Neural cell (in vitro differentiated cells): ENCODE results near the gene UBAC2. TPM values are rescaled to one million over a fixed set of nuclear protein-coding genes. Genes with fewer than 3 reads are reported as not detected.
A peak's percentile ranks its signal among the peaks of the same experiment; 100 is the strongest.

Source experiments
- H2AFZ ChIP-seq: fragments of 200-600, 300-800 bp; sonication (generic), shearing (Covaris generic); 2 replicates; pipeline ENCODE4 v1.6.0; 2014; ENCODE audit warnings: low read depth, mild to moderate bottlenecking, antibody characterized with exemption, low read length, moderate library complexity
- H3F3A ChIP-seq: fragments of 200-600 bp; shearing (Covaris generic); 2 replicates; pipeline ENCODE4 v1.6.1; 2016; ENCODE audit warnings: mild to moderate bottlenecking, moderate library complexity, mixed read lengths, antibody characterized with exemption, low read length; ENCODE audit not compliant: insufficient read depth, poor library complexity, severe bottlenecking
- H3K27ac ChIP-seq: fragments of 200-600, 300-800 bp; sonication (generic), shearing (Covaris generic); 2 replicates; pipeline ENCODE4 v1.5.1; 2014; ENCODE audit warnings: mild to moderate bottlenecking, low read length, moderate library complexity
- H3K27me3 ChIP-seq: fragments of 300-800, 200-600 bp; sonication (generic), shearing (Covaris generic); 2 replicates; pipeline ENCODE4 v1.6.0; 2014; ENCODE audit warnings: mild to moderate bottlenecking, low read depth, low read length, moderate library complexity; ENCODE audit not compliant: insufficient read depth
- H3K36me3 ChIP-seq: fragments of 300-800, 200-600 bp; sonication (generic), shearing (Covaris generic); 2 replicates; pipeline ENCODE4 v1.5.1; 2014; ENCODE audit warnings: mild to moderate bottlenecking, antibody characterized with exemption, low read length, moderate library complexity; ENCODE audit not compliant: insufficient read depth
- H3K4me2 ChIP-seq: fragments of 300-800, 200-600 bp; sonication (generic), shearing (Covaris generic); 2 replicates; pipeline ENCODE4 v1.6.0; 2014; ENCODE audit warnings: mild to moderate bottlenecking, low read length
- H3K4me3 ChIP-seq: fragments of 300-800, 200-600 bp; sonication (generic), shearing (Covaris generic); 2 replicates; pipeline ENCODE4 v1.5.1; 2014; ENCODE audit warnings: mild to moderate bottlenecking, low read length, moderate library complexity
- H3K79me2 ChIP-seq: fragments of 200-600 bp; shearing (Covaris generic); replicated peaks from 2 replicates; pipeline ENCODE4 v1.6.0; 2014; ENCODE audit warnings: mild to moderate bottlenecking, low read length, moderate library complexity; ENCODE audit not compliant: insufficient read depth
- H3K9ac ChIP-seq: fragments of 300-800, 200-600 bp; sonication (generic), shearing (Covaris generic); 2 replicates; pipeline ENCODE4 v1.6.1; 2016; ENCODE audit warnings: mild to moderate bottlenecking, low read length, mixed read lengths
- H3K9me2 ChIP-seq: fragments of 200-600 bp; shearing (Covaris generic); 2 replicates; pipeline ENCODE4 v1.6.1; 2016; ENCODE audit warnings: mild to moderate bottlenecking, low read length, mixed read lengths; ENCODE audit not compliant: insufficient read depth
- H3K9me3 ChIP-seq: fragments of 200-600, 300-800 bp; sonication (generic), shearing (Covaris generic); 2 replicates; pipeline ENCODE4 v1.6.1; 2016; ENCODE audit warnings: mild to moderate bottlenecking, mixed run types, low read length, moderate library complexity, mixed read lengths
- H4K20me1 ChIP-seq: fragments of 200-600 bp; shearing (Covaris generic); 2 replicates; pipeline ENCODE4 v1.6.1; 2016; ENCODE audit warnings: mild to moderate bottlenecking, mixed run types; ENCODE audit not compliant: insufficient read depth
- CTCF ChIP-seq: fragments of 450-650 bp; IDR thresholded peaks from 2 replicates; pipeline ENCODE4 v1.5.1; 2014; ENCODE audit warnings: antibody characterized with exemption, mild to moderate bottlenecking, moderate library complexity; ENCODE audit not compliant: poor library complexity, severe bottlenecking
- EP300 ChIP-seq: fragments of 450-650 bp; conservative IDR thresholded peaks from 2 replicates; pipeline ENCODE4 v1.6.1; 2014; ENCODE audit warnings: antibody characterized with exemption, mild to moderate bottlenecking, moderate library complexity; ENCODE audit not compliant: poor library complexity, severe bottlenecking
- MXI1 ChIP-seq: fragments of 450-650 bp; conservative IDR thresholded peaks from 2 replicates; pipeline ENCODE4 v1.6.1; 2014; ENCODE audit warnings: antibody characterized with exemption, mild to moderate bottlenecking; ENCODE audit not compliant: poor library complexity, severe bottlenecking
- POLR2AphosphoS5 ChIP-seq: IDR thresholded peaks from 2 replicates; pipeline ENCODE4 v1.6.1; 2012
- RAD21 ChIP-seq: fragments of 450-650 bp; conservative IDR thresholded peaks from 2 replicates; pipeline ENCODE4 v1.6.1; 2014; ENCODE audit warnings: antibody characterized with exemption, mild to moderate bottlenecking, moderate library complexity
- REST ChIP-seq: IDR thresholded peaks from 2 replicates; pipeline ENCODE4 v1.6.1; 2012; ENCODE audit warnings: borderline replicate concordance
- polyA plus RNA-seq: library from polyadenylated mRNA; depleted of rRNA; stranded (reverse); fragments of >200 nt; gene quantifications from 2 replicates; pipeline ENCODE4 v1.2.3, GENCODE V29; 2014

Gene UBAC2
- polyA plus RNA-seq, 1 donor from 2014 or later: 56.9 TPM

- Histone ChIP-seq H3K9me2 (no peaks in the 10 kb centered on the region), H3F3A (no peaks in the 10 kb centered on the region), H3K4me3 (no peak overlapping the region), H3K4me2 (no peak overlapping the region), H3K9me3 (no peaks in the 10 kb centered on the region), H4K20me1 (no peaks in the 10 kb centered on the region), H3K9ac (no peak overlapping the region), H3K36me3 (no peaks in the 10 kb centered on the region), H3K27me3 (no peaks in the 10 kb centered on the region), H2AFZ (no peak overlapping the region), H3K79me2 (no peaks in the 10 kb centered on the region), H3K27ac (no peak overlapping the region)
- TF ChIP-seq CTCF (no peak), POLR2AphosphoS5 (no peak), RAD21 (no peak), REST (no peak)
These were observed 112.8 kb downstream of the UBAC2 start for GRCh38 chr13:99313501-99313900.

GRCh38 chr13:99313941-99314340 lies 113.3 kb downstream of the UBAC2 start:
- Histone ChIP-seq H3K4me2 (no peak overlapping the region), H3K9me3 (no peaks in the 10 kb centered on the region), H3K36me3 (no peaks in the 10 kb centered on the region), H3K79me2 (no peaks in the 10 kb centered on the region), H3K27me3 (no peaks in the 10 kb centered on the region), H3K27ac (no peak overlapping the region), H3K4me3 (no peak overlapping the region), H3K9ac (no peak overlapping the region), H3F3A (no peaks in the 10 kb centered on the region), H2AFZ (no peak overlapping the region), H4K20me1 (no peaks in the 10 kb centered on the region), H3K9me2 (no peaks in the 10 kb centered on the region)
- TF ChIP-seq CTCF: no peak

GRCh38 chr13:99314640-99315176 lies 114.1 kb downstream of the UBAC2 start:
- H3K4me2 ChIP-seq: no peak overlapping the region
- H3K9me3 ChIP-seq: no peaks in the 10 kb centered on the region
- peak overlapping the region; percentile 5 for H3K27ac ChIP-seq
- TF ChIP-seq EP300: peak; percentile 23
- no peak for TF ChIP-seq MXI1
- H4K20me1 ChIP-seq: no peaks in the 10 kb centered on the region
- no peaks in the 10 kb centered on the region for H3K79me2 ChIP-seq
- H3K36me3 ChIP-seq: no peaks in the 10 kb centered on the region
- H2AFZ ChIP-seq: no peak overlapping the region
- no peaks in the 10 kb centered on the region for H3F3A ChIP-seq
- H3K9me2 ChIP-seq: no peaks in the 10 kb centered on the region
- no peak overlapping the region for H3K9ac ChIP-seq
- H3K27me3 ChIP-seq: no peaks in the 10 kb centered on the region
- H3K4me3 ChIP-seq: no peak overlapping the region
